ENCODE measurements around the gene MRPL38.
A peak's percentile ranks its signal among the peaks of the same experiment; 100 is the strongest.

MRPL38 gene

DNA sequence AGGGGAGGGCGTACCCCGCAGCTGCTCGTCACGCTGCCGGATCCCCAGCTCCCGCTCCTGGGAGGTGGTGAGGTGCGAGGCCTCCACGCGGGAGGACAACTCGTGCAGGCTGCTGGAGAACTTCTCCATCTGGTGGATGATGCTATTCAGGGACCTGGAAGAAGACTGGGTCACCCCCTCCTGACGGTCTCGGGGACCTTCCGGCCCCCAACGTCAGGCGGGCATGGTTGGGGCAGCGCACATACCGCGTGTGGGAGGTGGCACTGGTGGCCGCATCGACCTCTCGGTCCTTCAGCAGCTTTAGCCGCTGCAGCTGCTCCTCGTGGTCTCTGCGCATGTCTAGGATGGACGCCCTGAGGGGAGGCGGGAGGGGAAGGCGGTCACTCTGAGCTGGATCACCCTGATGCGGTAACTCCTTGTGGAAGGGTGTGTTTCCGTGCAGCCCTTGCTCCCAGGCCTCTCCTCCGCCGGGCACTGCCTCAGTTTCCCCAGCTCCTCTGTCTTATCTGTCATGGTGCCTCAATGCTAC lies 13.3 kb upstream of the MRPL38 start:
- no peak for DNase-seq

DNA sequence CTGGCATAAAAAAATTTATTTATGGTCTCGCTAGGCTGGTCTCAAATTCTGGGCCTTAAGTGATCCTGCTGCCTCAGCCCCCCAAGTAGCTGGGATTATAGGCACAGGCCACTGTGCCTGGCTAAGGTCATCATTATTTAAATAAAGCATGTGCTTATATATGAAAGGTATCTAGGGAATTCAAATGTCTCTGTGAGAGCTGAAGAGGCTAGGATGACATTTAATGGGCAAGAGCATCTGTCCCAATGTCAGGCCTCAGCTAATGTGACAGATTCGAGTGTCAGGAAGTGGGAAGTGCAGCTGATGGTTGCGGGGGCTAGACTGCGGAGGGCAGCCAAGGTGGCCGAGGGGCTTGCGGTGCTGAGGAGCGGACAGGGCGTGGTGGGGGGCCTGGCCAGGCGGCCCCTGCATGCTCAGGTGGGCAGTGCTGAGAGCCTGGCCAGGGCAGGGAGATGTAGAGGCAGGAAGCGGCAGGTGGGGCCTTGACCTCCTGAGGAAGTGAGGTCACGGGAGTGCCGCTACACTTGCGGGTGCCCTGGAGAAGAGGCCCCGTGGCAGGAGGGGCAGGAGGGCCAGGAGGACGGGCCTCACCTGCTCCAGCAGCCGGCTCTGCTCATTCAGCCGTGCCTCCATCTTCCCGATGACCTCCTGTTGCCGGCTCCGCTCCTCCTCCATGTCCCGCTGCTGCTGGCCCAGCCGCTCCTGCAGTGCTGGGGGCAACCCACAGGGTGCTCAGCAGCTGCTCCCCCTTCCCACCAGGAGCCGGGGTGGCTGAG lies 12.6 kb upstream of the MRPL38 start:
- DNase-seq: no peak

DNA sequence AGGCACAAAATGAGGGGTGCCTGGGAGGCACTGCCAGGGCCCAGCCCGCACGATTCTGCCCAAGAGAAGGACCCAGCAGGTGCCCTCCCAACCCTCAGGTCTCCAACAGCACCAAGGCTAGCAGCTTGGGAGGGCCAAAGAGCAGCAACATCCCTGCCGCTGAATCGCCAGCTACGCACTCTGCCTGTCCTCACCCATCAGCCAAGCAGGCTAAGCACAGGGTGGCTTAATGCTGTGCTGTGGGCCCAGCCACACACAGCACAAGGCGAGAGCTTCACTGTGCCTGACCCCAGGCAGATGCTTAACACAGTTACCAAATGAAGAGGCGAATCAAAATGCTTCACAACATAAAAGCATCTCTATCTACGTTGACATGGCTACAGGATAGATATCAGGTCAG lies 10.6 kb upstream of the MRPL38 start:
- no peak for DNase-seq

- DNase-seq: no peak
These were observed 10.1 kb upstream of the MRPL38 start for GRCh38 chr17:75914643-75915267.

DNA sequence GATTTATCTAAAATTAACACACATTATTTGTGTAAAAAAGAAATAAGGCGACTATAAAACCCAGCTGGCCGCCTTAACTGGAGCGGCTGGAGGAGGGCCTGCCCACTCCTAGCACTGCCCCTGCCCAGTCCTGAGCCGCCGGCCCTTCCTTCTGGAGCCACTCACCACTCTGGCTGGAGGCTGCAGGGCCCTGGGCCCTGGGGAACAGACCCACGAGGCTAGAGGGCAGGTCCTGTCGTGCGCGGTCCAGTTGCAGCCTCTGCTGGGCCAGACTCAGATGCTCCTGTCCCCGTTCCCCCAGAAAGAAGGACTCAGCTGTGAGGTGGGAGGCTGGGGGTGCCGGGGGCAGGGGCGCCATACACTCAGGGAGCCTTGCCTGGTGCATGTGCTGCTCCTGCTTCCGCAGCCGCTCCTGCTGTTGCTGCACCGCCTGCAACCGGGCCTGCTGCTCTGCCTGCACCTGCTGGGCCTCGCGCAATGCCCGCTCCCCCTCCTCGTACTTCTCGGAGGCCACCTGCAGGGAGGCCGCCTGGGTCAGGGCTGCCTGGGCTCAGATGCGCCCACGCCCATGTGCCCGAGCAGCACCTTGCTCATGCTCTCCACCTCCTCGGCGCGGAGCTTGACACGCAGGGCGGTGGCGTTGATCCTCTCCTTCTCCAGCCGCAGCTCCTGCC lies 9.0 kb upstream of the MRPL38 start:
- DNase-seq: no peak

- no peak for DNase-seq
These were observed 6.0 kb upstream of the MRPL38 start for GRCh38 chr17:75910699-75911098.

- no peak for DNase-seq
These were observed 5.2 kb upstream of the MRPL38 start for GRCh38 chr17:75909812-75910274.

- no peak for DNase-seq
These were observed 4.5 kb upstream of the MRPL38 start for GRCh38 chr17:75909051-75909811.

- no peak for DNase-seq
These were observed 3.5 kb upstream of the MRPL38 start for GRCh38 chr17:75908201-75908600.

DNA sequence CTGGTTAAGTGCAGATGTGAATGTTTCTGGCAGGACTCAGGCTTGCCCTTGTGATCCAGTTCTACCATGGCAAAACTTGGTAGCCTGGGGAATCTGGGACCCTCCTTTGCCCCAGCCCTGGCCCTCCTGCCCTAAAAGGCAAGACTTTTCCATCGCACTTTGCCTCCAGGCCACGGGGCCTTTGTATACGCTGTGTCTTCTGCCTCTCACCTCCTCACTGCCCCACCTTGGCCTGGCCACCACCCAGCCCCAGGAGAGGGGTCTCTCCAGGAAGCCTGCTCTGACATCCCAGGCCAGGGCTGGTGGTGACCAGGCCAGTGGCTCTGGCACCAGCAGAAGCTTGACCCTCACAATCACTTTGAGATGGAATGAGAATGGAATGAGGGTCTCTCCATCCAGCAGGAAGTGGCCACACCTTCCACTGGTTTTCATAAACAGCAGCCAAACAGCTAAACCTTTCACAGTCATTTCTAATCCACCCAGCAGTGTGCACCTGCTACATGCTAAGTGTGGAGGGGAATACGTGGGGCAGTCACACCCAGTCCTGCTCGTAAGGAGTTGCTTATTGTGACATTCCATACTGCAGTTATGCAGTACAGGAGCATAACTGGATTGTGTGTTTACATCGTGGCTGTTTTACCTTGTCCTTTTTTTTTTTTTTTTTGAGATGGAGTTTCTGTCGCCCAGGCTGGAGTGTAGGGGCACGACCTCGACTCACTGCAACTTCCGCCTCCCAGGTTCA lies 1.6 kb upstream of the MRPL38 start:
- no peak for DNase-seq

DNA sequence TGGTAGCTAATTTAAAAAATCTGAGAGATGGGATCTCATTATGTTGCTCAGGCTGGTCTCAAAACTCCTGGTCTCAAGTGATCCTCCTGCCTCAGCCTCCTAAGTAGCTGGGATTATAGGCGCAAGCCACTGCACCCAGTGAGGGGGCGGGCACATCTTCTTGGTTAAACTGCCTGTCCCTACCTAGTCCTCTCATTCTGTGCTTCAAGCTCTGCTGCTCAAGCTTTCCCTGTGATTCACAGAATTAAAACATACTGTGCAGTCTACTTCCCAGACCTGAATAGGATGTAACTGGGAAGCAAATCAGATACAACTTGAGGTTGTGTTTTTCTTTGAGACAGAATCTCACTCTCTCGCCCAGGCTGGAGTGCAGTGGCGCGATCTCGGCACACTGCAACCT lies 2.3 kb downstream of the MRPL38 start:
- no peak for DNase-seq

GRCh38 chr17:75901727-75902126 lies 3.0 kb downstream of the MRPL38 start:
- no peak for DNase-seq

DNA sequence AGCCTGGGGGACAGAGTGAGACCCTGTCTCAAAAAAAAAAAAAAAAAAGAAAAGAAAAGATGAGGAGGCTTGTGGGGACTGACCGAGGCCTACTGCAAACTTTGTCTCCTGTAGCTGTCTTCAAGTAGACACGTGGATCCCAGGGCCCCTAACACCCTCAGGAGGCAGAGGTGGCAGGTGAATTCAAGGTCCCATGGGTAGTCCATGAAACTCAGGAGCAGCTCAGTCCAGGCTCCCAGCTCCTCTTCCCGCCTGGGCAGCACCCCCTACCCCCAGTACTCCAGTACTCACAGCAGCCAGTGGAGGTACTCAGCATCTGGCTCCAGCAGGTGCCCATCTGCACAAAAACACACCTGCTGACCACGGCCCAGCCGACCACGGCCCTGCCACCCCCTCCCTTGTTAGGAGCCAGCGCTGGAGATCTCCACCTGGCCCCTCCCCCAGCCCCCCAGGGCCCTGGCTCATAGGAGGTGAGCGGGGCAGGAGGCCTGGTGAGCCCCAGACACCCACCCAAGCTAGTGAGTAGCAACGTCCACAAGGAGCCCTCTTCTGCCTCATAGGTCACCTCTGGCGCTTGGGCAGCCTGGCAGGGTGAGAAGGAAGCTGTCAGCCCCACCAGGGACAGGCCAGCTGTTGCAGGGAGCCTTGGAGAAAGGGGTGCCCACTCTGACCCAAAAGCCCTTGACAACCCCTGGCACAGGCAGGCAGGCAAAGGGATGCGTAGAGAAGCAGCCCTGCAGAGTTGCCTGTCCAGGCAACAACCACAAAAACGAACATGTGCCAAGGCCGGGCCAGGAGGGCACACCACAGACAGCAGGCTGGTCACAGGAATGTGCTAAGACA lies 3.8 kb downstream of the MRPL38 start:
- DNase-seq: no peak

GRCh38 chr17:75899767-75900468 lies 4.8 kb downstream of the MRPL38 start:
- DNase-seq: no peak

- DNase-seq: no peak
These were observed 5.3 kb downstream of the MRPL38 start for GRCh38 chr17:75899353-75899752.

- no peak for DNase-seq
These were observed 5.9 kb downstream of the MRPL38 start for GRCh38 chr17:75898791-75899190.

DNA sequence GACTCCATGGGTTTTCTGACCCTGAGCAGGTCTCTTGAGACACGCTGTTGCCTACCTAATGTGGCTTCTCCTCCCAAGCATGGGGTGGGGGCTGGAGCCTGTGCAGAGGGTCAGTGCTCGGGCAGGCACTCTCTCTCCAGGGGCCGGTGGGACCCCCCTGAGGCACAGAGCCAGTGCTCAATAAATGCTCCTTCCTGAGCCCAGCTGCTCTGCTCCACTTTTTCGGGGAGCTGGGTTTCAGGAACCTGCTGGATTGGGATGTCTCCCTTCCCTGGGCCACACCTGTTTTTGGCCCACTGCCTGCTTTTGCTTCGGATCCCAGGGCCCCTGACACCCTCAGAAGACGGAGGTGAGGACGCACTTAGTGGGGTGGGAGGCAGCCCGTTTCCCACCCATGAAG lies 6.6 kb downstream of the MRPL38 start:
- no peak for DNase-seq

DNA sequence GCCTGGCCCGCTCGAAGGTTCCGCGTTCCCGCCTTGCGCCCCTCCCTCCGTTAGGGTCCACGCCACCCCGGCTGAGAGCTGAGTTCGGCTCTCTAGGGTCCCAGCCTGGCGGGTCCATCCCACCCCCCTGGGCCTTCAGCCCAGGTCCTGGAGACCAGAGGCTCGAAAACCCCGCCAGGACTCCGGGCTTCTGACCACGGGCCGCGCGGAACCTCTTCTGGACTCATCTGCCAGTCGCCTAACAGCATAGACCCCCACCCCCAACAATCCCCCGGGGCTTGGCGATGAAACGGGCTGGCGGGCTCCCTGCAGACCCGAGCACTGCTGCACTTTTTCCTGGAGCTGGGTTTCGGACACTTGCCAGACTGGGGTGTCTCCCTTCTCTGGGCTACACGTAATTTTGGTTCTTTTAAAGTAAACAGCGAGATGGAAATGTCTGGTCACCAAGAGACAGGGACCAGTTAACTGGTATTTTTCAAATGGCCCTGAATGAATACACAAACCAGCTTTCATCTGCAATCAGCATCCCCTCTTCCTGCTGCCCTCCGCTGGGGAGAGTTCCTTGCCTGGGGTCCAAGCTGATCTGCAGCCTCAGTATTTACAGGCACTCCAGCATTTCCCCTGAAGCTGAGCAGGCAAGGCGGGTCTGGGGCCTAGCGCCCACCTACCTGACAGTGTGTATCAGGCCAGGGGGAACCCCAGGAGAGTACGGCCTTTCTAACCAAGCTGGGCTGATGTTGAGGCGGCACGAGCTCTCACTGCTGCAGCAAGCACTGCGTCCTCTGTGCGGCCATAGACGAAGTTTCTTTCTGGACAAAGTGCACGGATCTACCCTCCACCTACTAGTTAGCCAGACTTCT lies 7.3 kb downstream of the MRPL38 start:
- DNase-seq: no peak

GRCh38 chr17:75896415-75897159 lies 8.1 kb downstream of the MRPL38 start, which contains the start of gene TRIM65:
Gene TRIM65, minus strand, starts transcription at chr17:75896951. Its CDS starts 14 bp downstream, at chr17:75896937.
- DNase-seq: peak; percentile 84

All from CD4-positive, alpha-beta T cell treated with Interleukin-15 for 1 hour (primary cell).